Uterus (tissue), 4 donors: ENCODE data around the gene MRPL19. TPM values are rescaled to one million over a fixed set of nuclear protein-coding genes. Genes with fewer than 3 reads are reported as not detected.

ENCODE experiments used
- DNase-seq, 2 donors: peaks; one replicate each; pipeline ENCODE4 v3.0.0-alpha.2; 2019 to 2020
- H3K27ac ChIP-seq, 2 donors: fragments of 200-600 bp; sonication (generic); 1 replicate in 1 of 2; 2 replicates in 1 of 2; pipeline ENCODE4 v1.5.1; 2016 to 2018
- H3K27me3 ChIP-seq, 2 donors: fragments of 200-600 bp; sonication (generic); one replicate each; pipeline ENCODE4 v1.5.1; 2018 to 2019; ENCODE audit warnings: control low read depth in 1 of 2
- H3K36me3 ChIP-seq, 2 donors: fragments of 200-600 bp; sonication (generic); one replicate each; pipeline ENCODE4 v1.5.1; 2019; ENCODE audit warnings: control low read depth in 1 of 2
- H3K4me1 ChIP-seq, 2 donors: fragments of 200-600 bp; sonication (generic); one replicate each; pipeline ENCODE4 v1.5.1; 2018 to 2019; ENCODE audit warnings: control low read depth in 1 of 2
- H3K4me3 ChIP-seq, 2 donors: fragments of 200-600 bp; sonication (generic); 1 replicate in 1 of 2; 2 replicates in 1 of 2; pipeline ENCODE4 v1.5.1; 2018 to 2019; ENCODE audit warnings: mild to moderate bottlenecking in 1 of 2
- H3K9me3 ChIP-seq, 2 donors: fragments of 200-600 bp; sonication (generic); one replicate each; pipeline ENCODE4 v1.5.1; 2019; ENCODE audit warnings: control low read depth in 1 of 2
- CTCF ChIP-seq, 4 experiments: fragments of 200-600 bp in 2 of 4; fragments of 450-650 bp in 2 of 4; sonication (generic) in 2 of 4; IDR thresholded peaks; one replicate each; pipeline ENCODE4 v1.5.1; 2016 to 2019; ENCODE audit warnings: antibody characterized with exemption in 4 of 4, mild to moderate bottlenecking in 2 of 4, moderate library complexity in 1 of 4
- POLR2A ChIP-seq, 2 donors: fragments of 450-650 bp; IDR thresholded peaks; one replicate each; pipeline ENCODE4 v1.6.1; 2016; ENCODE audit warnings: antibody characterized with exemption in 2 of 2, mild to moderate bottlenecking in 1 of 2, moderate library complexity in 1 of 2
- intact Hi-C: fragments of 100-400 bp; cut with DNase I; formaldehyde crosslinking; loops from one replicate; pipeline ENCODE4 v1.15.1; 2023; ENCODE audit warnings: low total_unique reads
- small RNA-seq: library from RNA; depleted of rRNA; stranded (forward); fragments of <200 nt; gene quantifications from one replicate; pipeline ENCODE3, GENCODE V24; 2016
- total RNA-seq, 4 donors: library from RNA; depleted of rRNA in 3 of 4; stranded (reverse); fragments of >200 nt in 3 of 4; gene quantifications; one replicate each; pipeline versions ENCODE4 v1.1.0 to v1.2.4, GENCODE V29; 2014 to 2023
- donor health status: DM: yes; HTN: yes; CAD: no.

Gene MRPL19
- total RNA-seq, 4 donors from 2014 or later: 27.9 to 64.0 (median 45.8) TPM

GRCh38 chr2:75737961-75738360 is 91.4 kb downstream of the MRPL19 start:
- no peak for DNase-seq
- Histone ChIP-seq H3K9me3 (no peaks in the 10 kb centered on the region), H3K36me3 (no peaks in the 10 kb centered on the region), H3K27ac (no peak overlapping the region), H3K27me3 (no peaks in the 10 kb centered on the region), H3K4me3 (no peak overlapping the region), H3K4me1 (no peaks in the 10 kb centered on the region)
- TF ChIP-seq CTCF (IDR thresholded peaks at IDR 0.05) (no peak), POLR2A (IDR thresholded peaks at IDR 0.05) (no peak)
- intact Hi-C loops: loop anchor here (5.0 kb wide), 1 partner anchor 51 kb away; no protein-coding TSS in a partner anchor

Small RNAs within 50 kb of the gene (small RNA-seq; reads per million reads assigned to genes)
- gene RF00012: not detected

Other genes starting within 250 kb of the MRPL19 start
- gene EVA1A, start 85.8 kb upstream of the MRPL19 start, total RNA-seq: 10 to 100 TPM in 1 of 4 donors, 1 to 10 TPM in 2, not detected in 1; 1.2 to 22.1 (median 2.3) TPM
- gene GCFC2, start 64.1 kb downstream of the MRPL19 start, total RNA-seq: 10 to 100 TPM; 25.1 to 52.1 (median 43.0) TPM